AML-193 (cell line): ENCODE results near the gene CDH2.

Source experiments
- DNase-seq, 2 experiments: peaks; one replicate each; lab custom pipeline; 2025; lab: John Stamatoyannopoulos, UW

The CDH2 gene

DNA sequence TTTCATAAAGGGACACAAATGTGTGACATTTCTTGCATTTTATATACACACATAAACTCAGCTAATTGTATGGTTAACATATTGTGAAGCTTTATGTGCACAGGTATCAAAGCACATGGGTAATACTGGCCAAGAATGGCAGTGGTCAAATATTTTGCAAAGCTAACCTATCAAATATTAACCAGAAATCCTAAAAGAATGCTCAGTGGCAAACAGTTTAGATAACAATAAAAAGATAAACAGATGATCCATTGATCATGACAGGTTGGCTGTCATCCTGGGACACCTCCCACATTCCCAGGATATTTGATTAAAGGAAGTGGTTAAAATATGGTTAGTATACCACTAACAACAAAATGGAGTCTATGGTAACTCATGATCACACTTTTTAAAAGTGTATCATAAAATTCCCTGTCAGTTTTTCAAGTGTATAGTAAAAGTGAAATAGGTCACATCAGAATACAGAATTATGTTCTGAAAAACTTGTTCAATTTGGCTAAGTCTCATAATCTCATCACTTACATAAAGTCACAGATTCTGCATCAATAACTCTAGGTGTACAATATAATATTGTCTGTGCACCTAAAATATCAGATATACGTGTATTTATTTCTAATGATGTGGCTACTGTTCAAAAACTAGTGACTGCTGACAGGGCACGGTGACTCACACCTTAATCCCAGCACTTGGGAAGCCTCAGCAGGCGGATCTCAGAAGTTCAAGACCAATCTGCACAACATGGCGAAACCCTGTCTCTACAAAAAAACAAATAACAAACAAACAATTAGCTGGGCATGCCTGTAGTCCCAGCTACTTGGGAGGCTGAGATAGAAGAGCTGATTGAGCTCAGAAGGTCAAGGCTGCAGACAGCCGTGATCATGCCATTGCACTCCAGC is 48.9 kb downstream of the CDH2 start:
- no peak for DNase-seq

DNA sequence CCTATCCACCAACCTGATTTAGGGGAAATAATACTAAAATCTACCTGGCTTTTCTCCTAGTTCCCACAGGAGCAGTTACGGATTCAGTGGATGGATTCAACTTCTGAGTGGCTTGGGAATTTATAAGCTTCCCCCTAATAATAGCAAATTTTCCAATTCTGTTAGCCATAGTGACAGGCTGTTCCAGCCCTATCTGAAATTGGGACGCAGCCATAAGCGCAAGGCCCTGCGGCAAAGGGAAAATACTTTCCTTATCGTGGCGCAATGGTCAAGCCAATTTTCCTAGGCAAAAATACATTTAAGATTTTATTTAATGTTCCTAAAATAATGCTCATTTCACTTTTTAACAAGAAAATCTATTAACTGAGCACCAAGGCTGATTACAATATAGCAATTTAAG is 49.7 kb downstream of the CDH2 start:
- DNase-seq: no peak

DNA sequence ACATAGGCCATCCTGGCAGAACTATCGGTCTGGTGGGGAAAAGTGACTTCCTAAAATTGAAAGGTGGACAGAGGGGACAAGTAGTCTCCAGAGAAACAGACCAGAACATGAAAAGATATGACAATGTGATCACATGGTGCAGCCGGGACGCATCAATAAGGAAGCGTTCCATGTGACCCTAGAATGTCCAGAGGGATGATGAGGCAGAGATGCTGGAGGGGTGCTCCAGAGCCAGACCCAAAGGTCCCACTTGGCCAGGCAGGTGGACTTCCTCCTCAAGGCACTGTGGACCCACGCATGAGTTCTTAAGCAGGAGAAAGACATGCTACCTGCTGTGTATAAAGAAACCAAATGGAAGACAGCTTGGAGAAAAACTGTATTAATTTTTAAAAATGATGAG is 50.2 kb downstream of the CDH2 start:
- no peak for DNase-seq

DNA sequence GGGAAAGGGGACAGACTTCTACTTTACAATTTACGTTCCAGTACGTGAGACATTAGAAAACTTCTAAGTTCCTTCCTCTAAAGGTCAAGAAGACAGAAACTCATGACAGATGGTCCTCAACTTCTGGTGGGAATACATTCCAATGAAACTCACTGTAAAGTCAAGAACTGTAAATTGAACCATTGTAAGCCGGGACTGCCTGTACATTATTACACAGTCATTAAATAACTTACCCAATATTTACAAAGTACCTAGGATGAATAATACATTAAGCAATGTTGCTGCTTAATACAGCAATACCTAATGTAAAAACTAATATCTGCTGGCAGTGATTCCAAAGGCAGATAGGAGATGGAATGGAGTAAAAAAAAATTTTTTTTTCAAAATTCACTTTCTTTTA is 51.9 kb downstream of the CDH2 start:
- DNase-seq: no peak

GRCh38 chr18:28124131-28125029 is 52.5 kb downstream of the CDH2 start:
- DNase-seq: no peak

DNA sequence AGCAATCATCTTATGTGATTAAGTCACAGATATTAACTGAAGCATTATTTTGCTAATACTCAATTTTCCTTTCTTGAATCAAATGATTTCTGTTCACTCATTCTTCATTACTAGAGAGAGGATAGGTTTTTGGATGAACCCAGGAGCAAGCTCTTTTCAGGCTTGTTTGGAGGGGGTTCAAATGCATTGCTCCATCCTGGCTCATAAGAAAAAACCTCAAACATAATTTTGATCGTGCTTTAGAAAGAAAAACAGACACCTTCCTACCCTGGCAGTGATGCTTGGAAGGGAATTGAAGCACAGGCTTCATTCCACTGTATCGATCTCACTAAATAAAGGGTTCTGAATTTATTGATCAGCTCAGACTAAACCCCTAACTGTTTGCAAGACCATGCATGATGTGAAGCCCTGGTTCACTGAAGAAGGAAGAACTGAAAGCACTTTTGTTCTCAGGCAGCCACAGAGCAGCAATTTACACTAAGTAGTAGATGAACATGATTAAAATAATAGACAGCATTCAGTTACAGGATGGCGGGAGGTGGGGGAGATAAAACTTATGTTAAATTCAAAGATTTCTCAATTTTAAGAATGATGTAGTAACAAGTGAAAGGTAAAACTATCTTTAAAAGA is 53.4 kb downstream of the CDH2 start:
- DNase-seq: no peak

DNA sequence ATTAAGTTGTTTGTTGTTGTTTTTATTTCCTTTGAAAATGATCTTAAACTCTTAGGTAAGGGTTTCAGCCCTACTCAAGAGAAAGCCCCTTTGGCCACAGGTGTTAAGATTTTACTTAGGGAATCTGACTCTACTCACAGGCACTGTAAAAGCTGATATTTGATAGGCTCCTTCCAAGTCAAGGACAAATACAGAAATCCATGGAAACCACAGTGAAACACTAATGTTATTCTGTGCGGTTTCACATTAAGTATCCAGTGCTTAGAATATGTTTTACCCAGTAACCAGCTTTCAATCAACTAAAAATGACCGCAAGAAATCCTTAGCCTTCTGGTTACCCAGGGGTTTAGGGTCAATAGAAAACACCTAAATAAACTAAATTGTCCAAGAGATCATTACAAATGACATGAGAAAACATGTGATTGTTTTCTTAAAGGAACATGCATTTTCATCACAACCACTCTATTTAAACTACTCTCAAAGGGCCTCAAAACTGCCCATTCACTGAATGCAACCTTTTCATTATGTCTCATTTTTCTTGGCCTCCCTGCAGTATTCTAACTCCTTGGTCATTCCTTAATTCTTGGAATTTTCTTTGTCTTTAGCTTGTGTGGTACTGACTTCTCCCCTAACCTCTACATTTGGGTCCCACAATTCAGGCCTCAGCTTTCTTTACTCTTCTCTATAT is 56.0 kb downstream of the CDH2 start:
- DNase-seq: no peak

- DNase-seq: no peak
Measured at GRCh38 chr18:28116461-28116860, 60.5 kb downstream of the CDH2 start.

DNA sequence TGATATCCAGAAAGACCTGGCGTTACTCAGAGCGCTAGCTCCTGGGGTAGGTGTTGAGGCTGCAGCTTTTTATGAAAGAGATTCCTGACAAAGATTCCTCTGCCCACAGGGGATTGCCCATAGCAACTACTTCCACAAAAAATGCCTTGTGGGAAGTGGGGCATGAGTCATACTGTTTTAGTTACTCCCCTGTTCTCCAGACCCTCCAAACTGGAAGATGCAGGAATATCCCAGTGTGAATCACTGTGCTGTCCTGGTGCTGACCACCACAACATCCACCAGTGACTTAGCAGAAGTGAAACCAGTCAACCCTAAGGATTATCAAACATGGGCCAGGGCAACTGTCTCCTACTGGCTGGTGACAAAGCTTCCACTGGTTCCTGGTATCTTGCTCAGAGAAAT is 61.8 kb downstream of the CDH2 start:
- DNase-seq: no peak

DNA sequence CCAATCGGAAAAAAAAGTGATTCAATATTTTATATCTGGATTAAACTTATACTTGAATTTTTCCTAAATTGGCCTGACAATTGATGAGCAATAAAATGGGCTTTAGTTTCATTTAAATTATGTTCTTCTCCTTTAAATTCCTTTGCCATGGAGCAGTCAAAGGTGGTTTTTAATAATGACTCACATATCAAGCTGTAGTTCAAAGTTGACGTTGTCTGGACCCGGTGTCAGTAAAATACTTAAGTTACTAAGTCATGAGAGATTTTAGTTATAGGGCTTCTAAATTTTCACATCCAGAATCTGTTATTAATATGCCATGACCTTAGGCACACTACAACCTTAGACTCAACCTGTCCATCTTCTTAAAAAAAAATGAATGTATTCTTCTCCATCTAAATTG is 62.5 kb downstream of the CDH2 start:
- DNase-seq: no peak

- no peak for DNase-seq
Measured at GRCh38 chr18:28113271-28114029, 63.5 kb downstream of the CDH2 start.

- DNase-seq: no peak
Measured at GRCh38 chr18:28112056-28112470, 64.9 kb downstream of the CDH2 start.

GRCh38 chr18:28110924-28111323 is 66.0 kb downstream of the CDH2 start:
- DNase-seq: no peak

DNA sequence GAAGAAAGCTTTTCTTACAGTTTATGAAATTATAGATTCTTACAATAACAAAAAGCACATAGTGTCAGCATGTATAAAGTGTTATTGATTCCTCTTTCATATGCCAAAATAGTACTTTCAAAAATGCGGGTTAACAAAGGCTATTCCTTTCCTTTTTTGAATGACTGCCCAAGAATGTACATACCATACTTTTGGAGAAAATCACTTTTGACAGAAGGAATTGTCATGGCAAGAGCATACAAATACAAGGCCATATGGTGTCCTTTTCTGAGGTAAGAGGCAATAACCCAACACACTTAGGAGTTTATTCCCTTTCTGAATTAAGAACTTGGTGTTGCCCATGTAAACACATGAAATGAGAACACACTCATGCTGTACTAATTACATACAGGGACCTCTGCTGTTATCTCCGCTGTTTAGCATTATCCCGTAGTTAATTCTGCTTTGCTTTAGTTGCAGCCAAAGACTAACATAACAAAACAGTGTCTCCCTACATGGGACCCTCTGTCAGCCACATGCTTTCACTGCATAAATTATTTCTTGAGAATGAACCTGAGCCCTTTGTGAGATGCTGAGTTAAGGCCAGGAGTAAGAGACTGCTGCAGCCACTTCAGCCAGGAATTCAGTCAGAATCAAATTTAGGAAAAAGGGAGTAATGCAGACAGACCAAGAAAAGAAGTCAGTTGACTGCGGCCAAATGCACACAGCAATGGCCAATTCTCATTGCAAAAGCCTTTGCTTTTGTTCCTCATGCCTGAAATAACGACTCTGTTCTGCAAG is 67.0 kb downstream of the CDH2 start:
- DNase-seq: no peak

GRCh38 chr18:28108814-28109213 is 68.1 kb downstream of the CDH2 start:
- DNase-seq: no peak

- no peak for DNase-seq
Measured at GRCh38 chr18:28108254-28108653, 68.7 kb downstream of the CDH2 start.

GRCh38 chr18:28099237-28099636 is 77.7 kb downstream of the CDH2 start:
- DNase-seq: no peak

- DNase-seq: no peak
Measured at GRCh38 chr18:28095631-28096030, 81.3 kb downstream of the CDH2 start.

DNA sequence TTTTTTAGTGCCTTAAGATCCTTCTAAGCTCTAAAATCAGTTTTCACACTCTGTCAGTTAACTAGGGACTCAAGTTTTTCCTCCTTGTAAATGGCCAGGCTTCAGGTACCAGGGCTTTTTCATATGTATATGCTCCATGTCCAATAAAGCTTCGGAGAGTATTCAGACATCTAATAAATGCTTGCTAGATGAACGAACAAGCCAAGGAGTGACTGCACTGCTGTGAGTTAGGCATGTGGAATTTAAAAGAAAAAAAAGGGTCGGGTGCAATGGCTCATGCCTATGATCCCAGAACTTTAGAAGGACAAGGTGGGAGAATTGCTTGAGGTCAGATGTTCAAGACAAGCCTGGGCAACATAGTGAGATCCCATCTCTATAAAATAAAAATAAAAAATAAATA is 81.9 kb downstream of the CDH2 start:
- DNase-seq: no peak

- no peak for DNase-seq
Measured at GRCh38 chr18:28091197-28091596, 85.7 kb downstream of the CDH2 start.
